Inflammatory macrophage treated with lipopolysaccharide for 4 hours (primary cell): ENCODE data around the gene KLHL40.

Experiments used
- DNase-seq: peaks from one replicate; pipeline ENCODE4 v3.0.0-alpha.2; 2020

Gene KLHL40

GRCh38 chr3:42658091-42658770, 27.1 kb upstream of the KLHL40 start:
- DNase-seq: no peak

- DNase-seq: no peak
Observed at GRCh38 chr3:42658771-42659390, 26.5 kb upstream of the KLHL40 start.

DNA sequence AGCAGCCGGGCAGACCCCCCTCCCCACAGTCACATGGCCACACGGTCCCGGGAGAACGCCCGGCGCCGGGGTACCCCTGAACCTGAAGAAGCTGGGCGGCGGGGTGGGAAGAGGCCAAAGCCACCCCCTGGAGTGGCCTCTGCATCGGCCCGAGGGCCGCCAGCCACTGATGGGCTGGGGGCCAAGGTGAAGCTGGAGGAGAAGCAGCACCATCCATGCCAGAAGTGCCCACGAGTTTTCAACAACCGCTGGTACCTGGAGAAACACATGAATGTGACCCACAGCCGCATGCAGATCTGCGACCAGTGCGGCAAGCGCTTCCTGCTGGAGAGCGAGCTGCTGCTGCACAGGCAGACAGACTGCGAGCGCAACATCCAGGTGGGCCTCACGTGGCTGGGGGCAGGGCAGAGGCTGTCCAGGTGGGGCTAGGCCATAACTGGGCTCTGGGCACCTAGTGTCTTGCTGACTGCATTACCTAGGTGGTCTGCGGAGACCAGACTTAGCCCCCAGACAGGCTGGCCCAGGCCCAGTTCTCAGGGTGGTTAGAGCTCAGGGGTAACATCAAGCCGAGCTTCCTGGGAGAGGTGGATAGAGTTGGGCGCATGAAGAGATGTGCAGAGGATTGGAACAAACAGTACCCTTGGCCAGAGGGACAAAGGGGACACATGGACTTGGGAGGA, 25.7 kb upstream of the KLHL40 start:
- no peak for DNase-seq

- DNase-seq: no peak
Observed at GRCh38 chr3:42660131-42660715, 25.1 kb upstream of the KLHL40 start.

- DNase-seq: peak; percentile 21
Observed at GRCh38 chr3:42660898-42661297, 24.4 kb upstream of the KLHL40 start.

DNA sequence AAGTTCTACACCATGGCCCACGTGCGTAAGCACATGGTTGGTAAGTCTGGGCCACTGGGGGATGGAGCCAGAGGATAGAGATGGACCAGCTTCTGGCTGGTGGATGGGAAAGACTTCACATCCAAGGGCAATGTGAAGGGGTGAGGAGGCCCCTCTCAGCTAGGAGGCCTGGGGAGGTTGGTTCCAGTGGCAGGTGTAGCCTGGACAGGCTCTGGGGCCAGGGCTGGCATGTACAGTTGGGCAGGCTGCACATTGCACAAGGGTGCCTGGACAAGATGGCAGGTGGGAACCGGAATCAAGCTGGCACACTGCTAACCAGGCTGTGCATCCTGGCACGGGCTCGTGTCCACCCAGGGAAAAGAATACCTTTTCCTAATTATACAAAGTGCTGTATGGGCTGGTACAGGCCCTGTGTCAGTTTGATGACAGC, 23.7 kb upstream of the KLHL40 start:
- no peak for DNase-seq

GRCh38 chr3:42662037-42662812, 23.1 kb upstream of the KLHL40 start:
- no peak for DNase-seq

GRCh38 chr3:42662813-42663535, 22.4 kb upstream of the KLHL40 start:
- DNase-seq: no peak

- DNase-seq: no peak
Observed at GRCh38 chr3:42663581-42664437, 21.5 kb upstream of the KLHL40 start.

- DNase-seq: no peak
Observed at GRCh38 chr3:42664438-42664803, 20.9 kb upstream of the KLHL40 start.

- DNase-seq: no peak
Observed at GRCh38 chr3:42665050-42665878, 20.1 kb upstream of the KLHL40 start.

DNA sequence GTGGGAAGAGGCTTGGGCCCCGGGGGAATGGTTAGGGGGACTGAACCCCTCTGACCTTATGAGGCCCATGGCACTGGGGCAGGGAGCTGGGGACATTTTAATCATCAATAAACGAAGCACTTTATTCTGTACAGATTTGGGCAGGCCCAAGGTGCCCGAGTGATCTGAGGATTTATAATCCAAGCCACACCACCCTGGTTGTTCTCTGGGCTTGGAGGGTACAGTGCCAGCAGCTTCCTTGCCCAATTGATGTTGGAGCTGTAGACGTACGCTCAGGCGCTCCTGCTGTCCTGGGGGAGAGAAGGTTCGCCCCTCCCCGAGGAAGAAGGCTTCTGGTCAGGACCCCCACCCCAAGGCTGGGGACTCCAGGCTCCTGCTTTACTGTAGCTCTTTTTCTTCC, 19.3 kb upstream of the KLHL40 start:
- no peak for DNase-seq

- no peak for DNase-seq
Observed at GRCh38 chr3:42666577-42666998, 18.7 kb upstream of the KLHL40 start.

- no peak for DNase-seq
Observed at GRCh38 chr3:42667096-42667522, 18.2 kb upstream of the KLHL40 start.

DNA sequence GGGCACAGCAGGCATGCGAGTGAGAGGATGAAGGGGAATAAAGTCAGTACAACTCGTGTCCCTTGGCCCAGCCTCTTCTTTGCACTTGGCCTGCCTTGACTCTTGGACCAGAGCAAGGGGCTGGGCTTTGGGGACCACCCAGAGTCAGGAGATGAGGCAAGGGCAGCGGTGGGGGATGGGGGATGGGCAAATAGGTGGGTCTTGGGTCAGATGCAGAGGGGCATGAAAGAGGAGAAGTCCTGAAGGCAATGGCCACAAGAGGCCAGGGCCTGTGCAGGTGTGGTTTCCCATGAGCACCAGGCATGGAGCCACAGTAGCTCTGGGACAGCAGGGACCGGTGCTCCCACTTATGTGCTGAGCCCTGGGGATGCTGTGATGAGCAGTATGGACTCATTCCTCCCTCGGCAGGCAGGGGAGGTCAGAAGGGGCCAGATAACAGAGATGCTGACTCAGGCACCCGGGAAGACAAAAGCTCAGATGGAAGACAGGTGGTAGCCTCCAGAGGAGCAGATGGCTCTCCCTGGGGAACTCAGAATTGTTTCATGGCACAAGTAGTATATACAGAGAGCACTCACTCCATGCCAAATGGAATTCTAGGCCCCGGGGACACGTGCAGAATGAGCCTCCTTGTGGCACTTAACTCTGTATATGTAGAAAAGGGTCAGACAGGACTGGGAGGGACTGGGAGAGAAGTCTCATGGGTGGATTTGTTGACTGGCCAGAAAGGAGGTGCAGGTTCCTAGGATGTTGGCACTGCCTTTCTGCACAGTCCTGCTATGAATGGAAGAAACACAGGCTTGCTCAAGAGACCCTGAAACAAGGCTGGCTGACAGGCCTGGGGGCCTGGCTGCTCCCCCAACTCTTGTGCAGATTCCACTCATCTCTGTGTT, 17.6 kb upstream of the KLHL40 start:
- DNase-seq: no peak

- DNase-seq: no peak
Observed at GRCh38 chr3:42668413-42668760, 16.9 kb upstream of the KLHL40 start.

DNA sequence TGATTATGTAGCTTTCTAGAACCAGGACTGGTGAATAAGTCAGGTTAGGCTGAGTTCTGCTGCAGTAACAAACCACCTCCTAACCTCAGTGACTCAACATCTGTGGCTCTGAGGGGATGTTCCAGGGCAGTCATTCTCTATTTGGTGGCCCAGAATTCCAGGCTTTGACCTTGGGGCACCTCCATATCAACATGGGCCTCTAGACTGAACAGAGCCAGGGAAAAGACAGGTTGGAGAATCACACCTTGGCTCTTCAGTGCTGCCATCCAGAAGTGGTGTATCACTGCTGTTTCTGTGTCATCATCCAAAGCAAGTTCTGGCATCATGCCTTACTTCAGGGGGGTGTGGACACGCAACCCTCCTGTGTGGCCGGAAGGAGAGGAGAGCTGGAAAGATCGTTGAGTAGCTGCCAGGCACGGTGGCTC, 16.5 kb upstream of the KLHL40 start:
- DNase-seq: no peak

- no peak for DNase-seq
Observed at GRCh38 chr3:42670051-42670576, 15.2 kb upstream of the KLHL40 start.

DNA sequence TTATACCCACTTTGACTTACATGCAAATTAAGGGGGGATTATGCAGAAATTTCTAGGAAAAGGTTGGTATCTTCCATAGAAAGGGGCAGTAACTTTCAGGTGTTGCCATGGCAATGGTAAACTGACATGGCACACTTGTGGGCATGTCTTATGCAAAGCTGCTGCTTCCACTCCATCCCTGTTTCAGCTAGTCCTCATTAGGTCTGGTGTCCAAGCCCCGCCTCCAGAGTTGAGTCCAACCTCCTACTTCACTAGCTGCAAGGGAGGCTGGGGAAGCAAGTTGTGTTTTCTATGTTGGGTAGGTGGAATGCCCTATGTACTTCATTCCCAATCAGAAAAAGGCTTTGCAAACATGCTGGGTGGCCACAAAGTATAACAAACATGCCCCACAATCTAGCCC, 14.7 kb upstream of the KLHL40 start:
- DNase-seq: no peak
